GM19193 (cell line): ENCODE measurements around the gene DNAH3.

Experiments
- POLR2A ChIP-seq: IDR thresholded peaks from 4 replicates; pipeline ENCODE4 v1.6.1; 2011; ENCODE audit not compliant: insufficient read depth, insufficient read length; ENCODE audit errors: extremely low read depth

DNAH3 gene

DNA sequence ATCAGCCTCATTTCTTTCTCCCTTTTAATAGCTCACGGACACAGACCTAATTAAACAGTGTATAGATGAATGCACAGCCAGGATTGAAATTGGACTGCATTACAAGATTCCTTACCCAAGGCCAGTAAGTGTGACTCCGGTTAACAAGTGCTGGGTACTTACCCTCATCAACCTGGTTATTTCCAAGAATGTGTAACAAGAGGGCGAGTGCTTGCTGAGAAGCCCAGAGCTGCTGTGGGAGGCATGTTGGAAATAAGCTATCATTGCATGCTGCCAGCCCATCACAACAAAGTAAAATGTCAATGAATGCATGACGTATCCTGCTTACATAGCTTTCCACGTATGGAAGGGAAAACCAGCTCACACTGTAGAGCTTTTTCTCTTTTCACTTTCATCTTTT, 230.6 kb downstream of the DNAH3 start:
- TF ChIP-seq POLR2A: no peak

DNA sequence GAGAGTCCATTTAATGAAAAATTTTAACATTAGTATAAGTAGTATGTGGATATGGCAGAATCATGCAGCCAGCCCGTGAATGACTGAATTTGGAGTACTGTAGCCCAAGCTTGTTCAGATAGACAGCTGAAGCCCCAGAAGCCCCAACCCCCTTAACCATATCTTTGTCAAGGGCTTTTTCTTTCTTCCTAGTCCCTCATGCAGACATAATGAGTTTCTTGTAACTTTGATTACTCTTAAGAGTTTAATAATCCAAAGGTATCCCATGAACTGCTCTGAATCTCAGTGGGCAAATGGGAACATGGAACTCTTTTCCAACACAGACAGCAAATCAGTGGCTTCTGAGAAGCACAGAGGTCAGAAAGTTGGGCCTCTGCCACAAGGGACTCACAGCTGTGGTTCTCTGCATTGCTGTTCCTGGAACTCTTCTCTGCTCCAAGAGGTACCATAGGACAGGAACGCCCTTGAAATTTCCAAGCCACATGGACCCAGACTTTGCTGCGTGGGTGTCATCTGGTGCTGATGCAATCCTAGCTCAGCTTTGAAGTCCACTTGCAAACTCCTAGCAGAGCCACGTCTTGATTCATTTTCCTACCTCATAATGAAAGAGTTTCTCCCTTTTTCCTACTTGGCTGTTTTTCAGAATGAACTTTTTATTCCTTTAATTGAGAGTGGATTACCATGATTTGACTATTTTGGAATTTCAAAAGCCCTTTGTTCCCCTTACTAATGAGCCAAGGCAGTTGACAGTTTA, 232.0 kb downstream of the DNAH3 start:
- no peak for TF ChIP-seq POLR2A

DNA sequence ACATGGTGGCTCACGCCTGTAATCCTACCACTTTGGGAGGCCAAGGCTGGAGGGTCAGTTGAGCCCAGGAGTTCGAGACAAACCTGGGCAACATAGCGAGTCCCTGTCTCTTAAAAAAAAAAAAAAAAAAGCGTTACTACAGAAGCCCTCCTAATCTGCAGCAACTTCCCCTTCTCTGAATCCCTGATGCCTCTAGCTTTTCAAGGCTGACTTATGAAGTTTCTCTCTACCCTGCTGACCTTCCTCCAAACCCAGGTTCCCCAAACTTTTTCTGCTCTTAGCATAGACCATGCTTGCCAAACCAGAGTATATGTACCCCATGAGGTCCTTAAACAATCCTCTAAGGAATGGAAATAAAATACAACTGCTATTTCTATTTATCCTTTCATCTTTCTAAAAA, 233.7 kb downstream of the DNAH3 start:
- no peak for TF ChIP-seq POLR2A

DNA sequence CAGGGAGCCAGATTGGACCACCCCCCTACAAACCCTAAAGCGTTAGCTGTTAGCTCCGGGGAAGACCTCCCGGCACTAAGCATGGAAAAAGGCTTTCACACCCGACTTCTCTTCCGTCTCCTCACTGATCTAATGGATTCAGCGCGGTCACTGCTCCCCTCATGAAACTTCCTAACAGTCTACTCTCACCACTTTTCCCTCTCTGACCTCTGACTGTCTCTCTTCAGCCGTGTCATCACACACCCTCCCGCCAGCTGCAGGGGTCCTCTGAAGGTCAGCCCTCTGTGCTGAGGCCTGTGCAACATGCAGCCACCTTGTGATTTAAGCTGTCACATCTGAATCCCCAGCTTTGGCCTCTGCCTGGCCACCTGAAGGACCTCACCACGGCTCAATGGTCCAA, 234.4 kb downstream of the DNAH3 start:
- TF ChIP-seq POLR2A: no peak

DNA sequence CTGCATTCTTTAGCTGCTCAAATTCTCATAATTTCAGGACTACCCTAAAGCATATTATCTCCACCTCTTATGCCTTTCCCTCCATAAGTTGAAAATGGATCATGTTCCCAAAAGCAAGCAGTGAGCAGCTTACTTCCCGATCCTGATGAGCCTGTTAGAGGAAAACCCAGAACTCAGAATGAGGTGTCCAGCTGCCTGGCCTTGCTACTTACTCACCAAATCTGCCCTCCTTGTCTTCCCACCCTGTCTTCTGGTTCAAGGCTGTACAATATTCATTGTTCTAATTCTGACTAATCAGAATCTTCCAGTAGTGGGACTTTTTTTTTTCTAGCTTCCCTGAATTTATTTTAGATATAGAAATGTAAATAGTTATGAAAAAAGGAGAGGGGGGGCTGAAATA, 239.3 kb downstream of the DNAH3 start:
- no peak for TF ChIP-seq POLR2A

DNA sequence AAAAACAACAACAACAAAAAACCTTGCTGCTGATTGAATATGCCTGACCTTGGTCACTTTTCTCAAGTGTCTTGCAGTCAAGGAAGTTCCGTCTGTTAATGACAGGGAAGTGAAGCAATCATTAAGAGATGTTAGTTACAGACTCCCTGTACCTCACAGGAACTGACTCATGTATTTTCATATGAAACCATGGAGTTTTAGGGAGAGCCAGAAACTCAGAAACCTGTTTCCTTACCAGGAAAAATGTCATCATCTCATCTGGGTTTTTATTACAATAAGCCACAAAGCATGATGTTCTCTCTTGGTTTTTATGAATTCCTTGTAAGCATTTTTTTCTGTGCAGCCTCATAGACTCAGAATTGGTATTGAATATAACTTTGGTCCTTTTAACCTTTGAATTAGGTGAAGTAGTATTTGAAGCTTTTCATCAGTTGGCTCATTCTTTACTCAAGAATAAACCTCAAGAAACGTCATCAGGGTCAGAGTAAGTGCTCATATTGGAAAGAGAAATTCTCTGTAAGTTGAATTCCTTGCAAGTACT, 239.8 kb downstream of the DNAH3 start:
- no peak for TF ChIP-seq POLR2A

DNA sequence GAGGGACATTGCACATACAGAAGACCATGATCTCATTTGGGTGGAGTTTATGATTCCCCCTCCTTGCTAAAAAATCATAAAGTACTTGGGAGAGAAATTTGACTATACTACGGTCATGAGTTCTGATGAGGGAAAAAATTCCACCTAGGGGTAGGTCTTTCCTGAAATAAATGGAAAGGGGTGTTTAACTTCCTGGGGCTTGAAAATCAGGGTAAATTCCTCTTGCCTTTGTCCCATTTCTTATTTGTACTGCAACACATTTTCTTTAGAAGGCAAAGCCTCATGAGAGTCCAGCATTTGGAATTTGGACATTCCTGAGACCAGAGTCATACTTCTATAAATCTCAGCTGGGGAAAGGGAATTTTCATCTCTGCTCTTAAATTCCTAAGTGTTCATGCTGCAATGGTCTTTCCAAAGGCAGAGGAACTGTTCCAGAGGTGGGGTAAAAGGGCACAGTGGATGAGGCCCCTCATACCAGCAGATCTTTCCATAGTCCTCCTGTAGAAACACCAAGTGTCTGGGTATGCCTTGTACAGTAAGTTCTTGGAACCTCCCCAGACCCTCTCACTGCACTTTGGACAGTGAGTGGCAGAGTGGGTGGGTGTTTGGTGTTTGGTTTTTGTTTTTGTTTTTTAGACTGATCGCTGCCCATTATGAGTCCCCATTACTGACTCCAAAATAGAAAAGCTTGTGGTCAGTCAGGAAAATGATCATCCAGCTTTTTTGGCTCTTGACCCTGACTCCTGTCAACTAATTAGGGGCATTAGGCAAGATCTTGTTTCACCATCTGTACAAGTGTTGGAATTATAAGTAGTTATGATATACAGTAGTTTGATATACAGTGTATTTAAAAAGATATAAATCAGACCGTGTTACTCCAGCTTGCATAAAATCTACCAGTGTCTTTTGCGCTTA, 244.0 kb downstream of the DNAH3 start:
- no peak for TF ChIP-seq POLR2A

DNA sequence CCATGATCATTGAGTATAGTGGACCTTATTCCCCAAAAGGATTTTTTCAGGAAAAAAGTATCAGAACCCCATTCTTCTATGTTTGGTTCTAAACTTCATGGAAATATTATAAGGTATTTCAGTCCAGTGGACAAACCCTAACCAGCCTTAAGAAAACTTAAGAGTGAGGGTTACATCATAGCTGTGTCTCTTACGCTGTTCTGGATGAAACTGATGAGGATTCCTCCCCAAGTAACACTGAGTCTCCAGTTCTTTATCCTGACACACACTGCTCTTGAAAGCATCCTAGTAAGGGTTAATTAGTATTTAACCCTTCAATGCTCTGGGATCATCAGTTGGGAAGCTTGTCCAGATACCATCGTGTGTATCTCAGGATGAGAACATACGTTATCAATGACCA, 245.1 kb downstream of the DNAH3 start:
- TF ChIP-seq POLR2A: no peak

DNA sequence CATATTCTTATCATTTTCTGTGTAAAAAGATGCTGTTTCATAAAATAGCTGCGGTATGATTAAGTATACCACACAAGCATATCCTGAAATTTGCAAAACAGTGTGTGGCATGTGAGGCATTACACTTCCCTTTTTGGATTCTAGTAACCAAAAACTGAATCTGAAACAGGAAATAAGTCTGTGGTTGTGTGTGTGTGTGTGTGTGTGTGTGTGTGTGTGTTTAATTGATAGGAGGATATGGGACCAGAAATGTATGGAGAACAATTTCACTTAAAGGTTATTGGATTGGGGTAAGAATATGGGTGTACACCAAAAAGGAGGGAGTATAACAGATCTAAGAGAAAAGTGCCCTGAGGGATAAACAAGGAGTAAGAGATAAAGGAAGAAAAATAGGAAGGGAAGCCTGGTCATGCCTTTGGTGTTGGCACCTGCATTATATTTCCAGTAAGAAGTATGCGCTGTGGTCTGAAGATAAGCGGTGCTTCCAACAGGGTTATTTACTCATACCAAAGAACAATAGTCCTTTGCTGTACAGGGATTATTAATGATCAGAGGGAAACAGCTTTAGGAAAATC, 246.1 kb downstream of the DNAH3 start:
- no peak for TF ChIP-seq POLR2A

DNA sequence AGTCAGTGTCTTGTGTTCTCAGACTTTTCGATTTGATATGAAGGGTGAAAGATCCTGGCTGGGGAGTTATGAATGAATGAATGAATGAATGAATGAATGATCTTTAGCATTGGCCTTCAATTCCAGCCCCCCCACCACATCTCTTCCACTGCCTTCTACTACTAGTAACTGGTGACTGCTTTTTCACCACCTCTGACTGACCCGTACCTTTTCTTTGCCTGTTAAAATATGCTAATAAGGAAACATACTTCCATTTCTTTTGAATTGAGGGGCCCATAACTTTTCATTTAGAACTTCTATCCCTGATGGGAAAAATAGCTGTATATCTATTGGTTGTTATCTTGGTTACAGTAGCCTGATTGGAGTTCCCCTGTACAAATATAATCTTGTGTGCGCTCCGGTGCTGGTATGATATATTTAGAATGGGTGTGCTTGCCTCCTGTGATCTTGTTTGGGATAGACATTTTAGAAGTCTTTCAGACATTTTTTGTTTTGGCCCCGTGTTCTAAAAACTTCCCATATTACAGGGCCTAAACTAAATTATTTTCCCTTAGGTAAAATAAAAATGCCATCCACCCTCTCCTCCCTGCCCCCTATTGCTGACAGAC, 246.6 kb downstream of the DNAH3 start:
- no peak for TF ChIP-seq POLR2A

DNA sequence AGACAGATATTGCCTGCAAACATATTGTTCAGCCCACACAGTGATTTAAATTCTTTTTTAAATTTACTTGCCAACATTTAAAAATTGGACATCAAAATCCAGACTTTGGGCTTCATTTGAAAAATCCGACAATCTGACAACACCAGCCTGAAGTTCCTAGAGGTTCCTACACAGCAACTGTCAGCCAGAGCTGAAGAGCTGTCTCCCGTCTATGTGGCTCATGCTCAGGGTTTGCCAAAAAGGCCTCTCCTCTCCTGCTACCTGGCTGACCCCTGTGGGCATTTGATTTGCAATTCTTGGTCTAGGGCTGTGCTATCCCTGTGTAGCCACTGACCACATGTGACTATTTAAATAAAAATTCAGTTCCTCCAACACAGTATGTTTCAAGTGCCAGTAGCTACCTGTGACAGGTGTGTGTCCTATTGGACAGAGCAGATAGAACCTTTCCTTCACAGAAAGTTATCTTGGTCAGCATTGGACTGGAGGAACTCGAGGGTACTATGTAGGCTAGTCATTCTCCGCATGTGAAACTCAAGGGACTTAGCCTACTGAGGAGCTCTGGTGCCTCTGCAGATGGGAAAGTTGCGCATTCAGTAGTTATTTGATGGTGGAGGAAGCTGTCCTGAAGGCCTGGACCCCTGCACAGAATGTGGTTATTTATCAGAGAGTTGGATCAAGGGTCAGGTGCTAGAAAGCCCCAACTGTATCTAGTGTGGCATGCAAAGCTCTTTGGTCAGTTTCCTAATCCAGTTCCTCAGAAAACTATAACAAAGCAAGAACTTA, 247.3 kb downstream of the DNAH3 start:
- no peak for TF ChIP-seq POLR2A

DNA sequence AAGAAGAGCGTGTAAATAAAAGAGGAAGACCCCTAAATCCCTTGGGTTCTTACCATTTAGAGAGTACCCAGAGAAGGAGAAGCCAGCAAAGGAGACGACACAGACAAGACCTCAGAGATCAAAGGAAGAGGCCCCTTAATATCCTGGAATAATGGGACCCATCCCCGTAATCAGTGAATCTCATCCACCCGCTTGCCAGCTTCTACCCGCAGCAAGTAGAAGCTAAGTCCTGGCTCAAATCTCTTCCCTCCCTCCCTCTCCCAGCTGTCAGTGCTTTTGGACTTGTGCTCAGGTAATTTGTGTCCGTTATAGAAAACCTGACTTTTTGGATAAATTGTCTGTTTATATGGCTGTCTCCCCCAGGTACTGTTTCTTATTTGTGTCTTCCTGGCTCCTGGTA, 248.2 kb downstream of the DNAH3 start:
- no peak for TF ChIP-seq POLR2A

DNA sequence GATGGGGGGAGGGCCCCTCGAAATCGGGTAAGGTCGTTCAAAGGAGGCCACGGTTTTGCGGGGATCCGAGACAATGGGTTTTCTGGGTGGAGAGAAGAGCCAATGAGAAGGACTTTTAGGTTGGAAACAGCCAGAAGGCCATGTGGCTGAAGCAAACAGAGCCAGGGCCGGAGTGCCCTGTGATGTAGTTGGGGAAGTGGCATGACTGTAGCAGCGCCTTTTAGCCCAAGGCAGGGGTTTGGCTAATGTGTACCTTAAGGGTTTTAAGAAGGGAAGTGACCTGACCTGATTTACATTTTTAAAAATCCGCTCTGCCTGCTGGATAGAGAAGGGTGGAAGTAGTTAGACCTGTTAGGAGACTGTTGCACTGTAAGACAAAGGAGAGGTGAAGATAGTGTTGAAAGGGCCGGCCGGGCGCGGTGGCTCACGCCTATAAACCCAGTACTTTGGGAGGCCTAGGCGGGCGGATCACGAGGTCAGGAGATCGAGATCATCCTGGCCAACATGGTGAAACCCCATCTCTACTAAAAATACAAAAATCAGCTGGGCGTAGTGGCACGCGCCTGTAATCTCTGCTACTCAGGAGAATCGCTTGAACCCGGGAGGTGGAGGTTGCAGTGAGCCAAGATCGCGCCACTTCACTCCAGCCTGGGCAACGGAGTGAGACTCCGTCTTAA, 249.1 kb downstream of the DNAH3 start:
- TF ChIP-seq POLR2A: peak; percentile 63

DNA sequence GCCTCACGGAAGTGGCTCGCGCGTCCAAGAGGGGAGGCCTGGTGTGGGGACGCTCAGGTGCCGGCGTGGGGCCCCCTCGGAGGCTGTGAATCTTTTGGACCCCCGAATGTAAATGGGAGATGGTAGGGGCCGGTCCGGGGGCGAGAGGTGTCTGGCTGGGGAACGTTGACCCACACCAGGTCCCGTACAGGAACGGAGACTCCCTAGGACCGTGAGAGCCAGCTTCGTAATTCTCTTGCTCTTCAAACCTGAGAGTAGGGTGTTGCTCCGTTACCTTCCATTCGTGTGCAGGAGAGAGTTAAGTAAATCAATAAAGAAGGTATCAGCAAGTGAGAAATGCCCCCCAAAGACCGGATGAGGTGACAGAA, 249.6 kb downstream of the DNAH3 start:
- TF ChIP-seq POLR2A: no peak
